GM12878 (cell line): ENCODE measurements around the gene CDC25C. TPM values are rescaled to one million over a fixed set of nuclear protein-coding genes. Genes with fewer than 3 reads are reported as not detected.

Experiments
- ATAC-seq: fragments of 200-7000 bp; cut with Tn5 transposase; 3 replicates; pipeline ENCODE4 v1.9.1; 2020; ENCODE audit warnings: mild to moderate bottlenecking, moderate library complexity
- BruUV-seq: library from RNA; stranded (reverse); fragments of 400-500 nt; replicated peaks from 2 replicates; lab custom pipeline; 2021; lab: Mats Ljungman, UMichigan
- CTCF ChIA-PET: fragments of 300-600 bp; sonication (Branson Sonifier 250); formaldehyde crosslinking; extraction: SDS; loops from one replicate; lab custom pipeline; 2021; ENCODE audit warnings: inconsistent platforms; lab: Yijun Ruan, JAX
- POLR2A ChIA-PET: fragments of 350-600 bp; formaldehyde crosslinking; extraction: SDS; loops from one replicate; lab custom pipeline; 2021; ENCODE audit warnings: inconsistent platforms; lab: Charles Lee
- RAD21 ChIA-PET: fragments of 300-600 bp; sonication (Branson Sonifier 250); formaldehyde crosslinking; loops from one replicate; lab custom pipeline; 2023; ENCODE audit warnings: antibody characterized with exemption; ENCODE audit not compliant: unreplicated experiment; lab: Charles Lee
- SMC1A ChIA-PET: fragments of 300-600 bp; sonication (Branson Sonifier 250); formaldehyde crosslinking; loops from one replicate; lab custom pipeline; 2023; ENCODE audit not compliant: unreplicated experiment, uncharacterized antibody; lab: Charles Lee
- DNase-seq: peaks from one replicate; pipeline ENCODE4 v3.0.0-alpha.2; 2011; ENCODE audit warnings: low read depth, low spot score
- FAIRE-seq: peaks from 3 replicates; lab custom pipeline; 2011; peaks lifted over from hg19 to GRCh38; lab: Jason Lieb, UNC
- H2AFZ ChIP-seq: 2 replicates; pipeline ENCODE4 v1.6.0; 2011; ENCODE audit warnings: low read depth, low read length, control low read depth; ENCODE audit not compliant: control insufficient read depth
- H3K27ac ChIP-seq: 2 replicates; pipeline ENCODE4 v1.5.1; 2011; ENCODE audit warnings: control low read depth; ENCODE audit not compliant: control insufficient read depth, insufficient read depth
- H3K27me3 ChIP-seq, 2 experiments: replicated peaks in 1 of 2; 2 replicates each; pipeline versions ENCODE4 v1.6.0 to v1.6.1; 2011; ENCODE audit warnings: low read length in 1 of 2; ENCODE audit not compliant: control insufficient read depth in 2 of 2, insufficient read depth in 2 of 2
- H3K36me3 ChIP-seq, 2 experiments: 2 replicates each; pipeline ENCODE4 v1.5.1; 2011; ENCODE audit warnings: low read length in 1 of 2; ENCODE audit not compliant: control insufficient read depth in 2 of 2, insufficient read depth in 2 of 2
- H3K4me1 ChIP-seq: 2 replicates; pipeline ENCODE4 v1.6.1; 2011; ENCODE audit warnings: mild to moderate bottlenecking, low read length, moderate library complexity, mixed read lengths; ENCODE audit not compliant: control insufficient read depth, insufficient read depth
- H3K4me2 ChIP-seq: 2 replicates; pipeline ENCODE4 v1.6.0; 2011; ENCODE audit warnings: control low read depth; ENCODE audit not compliant: control insufficient read depth, insufficient read depth
- H3K4me3 ChIP-seq: fragments of 200-600 bp; sonication (generic); 2 replicates; pipeline ENCODE4 v1.5.1; 2016
- H3K79me2 ChIP-seq: 2 replicates; pipeline ENCODE4 v1.6.0; 2011; ENCODE audit warnings: low read length; ENCODE audit not compliant: control insufficient read depth, insufficient read depth
- H3K9ac ChIP-seq: 2 replicates; pipeline ENCODE4 v1.8.0; 2011; ENCODE audit warnings: low read length, control low read depth, mixed read lengths; ENCODE audit not compliant: control insufficient read depth, insufficient read depth
- H3K9me3 ChIP-seq: replicated peaks from 3 replicates; pipeline ENCODE4 v1.5.1; 2011; ENCODE audit warnings: mild to moderate bottlenecking, low read length; ENCODE audit not compliant: control insufficient read depth, insufficient read depth
- H4K20me1 ChIP-seq: 2 replicates; pipeline ENCODE4 v1.6.0; 2011; ENCODE audit not compliant: control insufficient read depth, insufficient read depth
- BACH1 ChIP-seq: fragments of 450-650 bp; IDR thresholded peaks from 2 replicates; pipeline ENCODE4 v1.6.1; 2017; ENCODE audit warnings: mild to moderate bottlenecking, borderline replicate concordance
- BHLHE40 ChIP-seq, 2 experiments: fragments of 450-650 bp in 1 of 2; IDR thresholded peaks; 2 replicates each; pipeline ENCODE4 v1.6.1; 2011 to 2017; ENCODE audit warnings: low read depth in 2 of 2, borderline replicate concordance in 1 of 2, improper control_type of control experiment in 1 of 2, low read length in 1 of 2, mild to moderate bottlenecking in 1 of 2
- FOS ChIP-seq: IDR thresholded peaks from 3 replicates; pipeline ENCODE4 v1.6.1; 2011; ENCODE audit warnings: borderline replicate concordance; ENCODE audit not compliant: insufficient read length; ENCODE audit errors: extremely low read depth
- IRF3 ChIP-seq: fragments of 450-650 bp; IDR thresholded peaks from 2 replicates; pipeline ENCODE4 v1.6.1; 2014; ENCODE audit warnings: mild to moderate bottlenecking
- POLR2A ChIP-seq: IDR thresholded peaks from 2 replicates; pipeline ENCODE4 v1.6.1; 2011; ENCODE audit warnings: low read depth, mild to moderate bottlenecking, low read length
- RFX5 ChIP-seq: IDR thresholded peaks from 2 replicates; pipeline ENCODE4 v1.6.1; 2011; ENCODE audit warnings: low read depth, low read length, improper control_type of control experiment
- SUZ12 ChIP-seq: fragments of 200-600 bp; sonication (generic); IDR thresholded peaks from one replicate; pipeline ENCODE4 v1.6.1; 2018; ENCODE audit warnings: antibody characterized with exemption, mild to moderate bottlenecking; ENCODE audit not compliant: unreplicated experiment
- TAF1 ChIP-seq: IDR thresholded peaks from 2 replicates; pipeline ENCODE4 v1.6.1; 2011; ENCODE audit warnings: mild to moderate bottlenecking, low read depth, low read length, borderline replicate concordance
- ZNF24 ChIP-seq: fragments of 450-650 bp; IDR thresholded peaks from 2 replicates; pipeline ENCODE4 v1.6.1; 2017; ENCODE audit warnings: antibody characterized with exemption, mild to moderate bottlenecking
- WGBS: methylation state at CpG from one replicate; pipeline ENCODE4 v1.1.6; 2016; ENCODE audit warnings: low lambda C conversion rate; ENCODE audit not compliant: insufficient replicate concordance, insufficient coverage; ENCODE audit errors: missing lambda C conversion rate; 5-methylcytosine and 5-hydroxymethylcytosine counted together
- in situ Hi-C: fragments of 300-500 bp; cut with MboI; formaldehyde crosslinking; loops from 9 replicates; pipeline ENCODE4 v1.14.3; 2018; ENCODE audit warnings: mixed read lengths
- intact Hi-C: fragments of 100-400 bp; cut with micrococcal nuclease; formaldehyde crosslinking; loops from one replicate; pipeline ENCODE4 v1.14.2; 2022; ENCODE audit not compliant: unreplicated experiment
- polyA plus RNA-seq, 11 experiments: library from polyadenylated mRNA; depleted of rRNA in 4 of 11; unstranded in 6 of 11; stranded (reverse) in 5 of 11; fragments of >200 nt; fragmentation: Nextera tagmentation in 4 of 11; fragmentation: Illumina TruSeq in 1 of 11; extraction: Ambion mirVana in 4 of 11; extraction: Trizol in 1 of 11; gene quantifications; 1 replicate in 1 of 11; 2 replicates in 10 of 11; pipeline versions ENCODE4 v1.2.1 to v1.2.3, GENCODE V29; 2011 to 2016; ENCODE audit warnings: inconsistent platforms in 2 of 11, missing spikeins in 2 of 11, low read depth in 1 of 11
- total RNA-seq, 4 experiments: library from RNA; depleted of rRNA in 3 of 4; stranded (reverse); fragments of >200 nt in 3 of 4; fragmentation: Illumina TruSeq in 1 of 4; extraction: Trizol in 1 of 4; gene quantifications; 2 replicates each; pipeline versions ENCODE4 v1.2.1 to v1.2.3, GENCODE V29; 2013 to 2021
- TF ChIP-seq, protein P1 (sequence below), 3 experiments: IDR thresholded peaks in 2 of 3; conservative IDR thresholded peaks in 1 of 3; 2 replicates each; pipeline ENCODE4 v1.5.1; 2011; ENCODE audit warnings: low read depth in 3 of 3, low read length in 3 of 3, mild to moderate bottlenecking in 3 of 3, control low read depth in 2 of 3, moderate library complexity in 2 of 3, inconsistent platforms in 1 of 3, mixed read lengths in 1 of 3; ENCODE audit not compliant: control insufficient read depth in 2 of 3, insufficient read depth in 1 of 3; ENCODE audit errors: extremely low read depth in 1 of 3

CDC25C gene
- total and polyA plus RNA-seq, 10 of the 15 experiments (the other 5 are each of a cell fraction or from before 2014, with no cell fraction given): 9.2 to 30.7 (median 14.9) TPM

DNA sequence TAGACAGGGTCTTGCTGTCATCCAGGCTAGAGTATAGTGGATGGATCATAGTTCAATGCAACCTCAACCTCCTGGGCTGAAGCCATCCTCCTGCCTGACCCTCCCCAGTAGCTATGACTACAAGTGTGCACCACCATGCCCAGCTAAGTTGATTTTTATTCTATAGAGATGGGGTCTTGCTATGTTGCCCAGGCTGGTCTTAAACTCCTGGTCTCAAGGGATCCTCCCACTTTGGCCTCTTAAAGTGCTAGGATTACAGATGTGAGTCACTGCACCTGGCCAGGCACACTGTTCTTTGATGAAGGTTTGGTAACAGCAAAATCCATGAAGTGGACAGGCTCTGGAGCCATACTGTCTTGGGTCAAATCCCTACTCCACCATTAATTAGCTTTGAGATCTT lies 50.7 kb downstream of the CDC25C start:
- no peaks in the 10 kb centered on the region for H3K27me3 ChIP-seq
- H3K4me2 ChIP-seq: no peak overlapping the region
- H3K79me2 ChIP-seq: no peaks in the 10 kb centered on the region
- ATAC-seq: no peak
- H3K36me3 ChIP-seq: peaks cover 0 to 5% of the 10 kb centered on the region in 2 experiments; a peak in 3 of 4 replicates
- no peak overlapping the region for H2AFZ ChIP-seq
- no peaks in the 10 kb centered on the region for H3K9me3 ChIP-seq
- POLR2A ChIA-PET: interaction anchor here (0.6 kb wide), 1 partner anchor 14 kb away, joined by 4 read pairs; no protein-coding TSS in a partner anchor
- RAD21 ChIA-PET: no interaction called here
- BruUV-seq: no TSS peak
- H3K4me3 ChIP-seq: no peak overlapping the region
- H3K9ac ChIP-seq: no peak overlapping the region
- TF ChIP-seq BHLHE40 (IDR thresholded peaks at IDR 0.05; ENCODE audit: borderline replicate concordance in 1 of 2, low read depth in 2 of 2, low read length in 1 of 2) (no peak), SUZ12 (no peak), TAF1 (no peak), POLR2A (no peak), BACH1 (no peak), ZNF24 (no peak)
- no peaks in the 10 kb centered on the region for H4K20me1 ChIP-seq
- in situ Hi-C loops (no loop called here), intact Hi-C loops (no loop called here)
- DNase-seq: no peak
- no peak for FAIRE-seq
- no peaks in the 10 kb centered on the region for H3K4me1 ChIP-seq
- CTCF ChIA-PET: interaction anchor here (0.8 to 1.0 kb wide), 2 partner anchors 15 to 74 kb away, joined by 3 read pairs; no protein-coding TSS in a partner anchor
- SMC1A ChIA-PET: interaction anchor here (1.0 to 1.2 kb wide), 2 partner anchors 59 to 158 kb away, joined by 3 read pairs; partner anchors contain the start of gene REEP2
- no peak overlapping the region for H3K27ac ChIP-seq

DNA sequence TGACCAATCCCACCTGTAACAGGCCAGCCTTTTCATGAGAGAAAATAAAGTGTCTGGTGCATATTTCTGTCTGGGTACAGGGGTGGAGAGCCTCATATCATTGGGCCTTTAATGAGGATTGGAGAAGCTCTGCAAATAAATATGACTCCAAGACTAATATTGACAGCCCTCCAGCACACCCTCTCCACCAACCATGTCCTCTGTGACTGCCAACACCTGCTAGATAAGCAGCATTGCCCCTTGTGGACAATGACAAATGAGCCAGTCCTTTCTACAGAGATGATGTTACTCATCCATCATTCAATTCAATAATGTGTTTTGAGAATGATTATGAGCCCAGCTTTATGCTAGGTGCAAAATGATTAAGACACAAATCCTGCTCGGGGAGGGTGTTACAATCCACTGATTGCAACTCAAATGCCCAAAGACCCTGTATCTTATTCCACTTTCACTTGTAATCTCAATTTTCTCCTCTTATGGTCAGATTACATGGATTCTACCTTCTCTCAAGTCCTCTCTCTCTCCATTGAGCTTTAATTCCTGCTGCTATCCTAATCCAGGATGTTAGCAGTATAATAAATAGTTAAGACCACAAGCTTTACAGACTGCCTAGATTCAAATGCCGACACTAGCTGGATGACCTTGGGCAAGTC lies 55.1 kb downstream of the CDC25C start:
- no TSS peak for BruUV-seq
- Histone ChIP-seq H3K9me3 (no peaks in the 10 kb centered on the region), H3K4me2 (no peak overlapping the region), H3K9ac (no peak overlapping the region), H3K27ac (no peak overlapping the region), H3K4me3 (no peak overlapping the region), H4K20me1 (no peaks in the 10 kb centered on the region), H2AFZ (no peak overlapping the region), H3K4me1 (no peaks in the 10 kb centered on the region; the same call in 1 of the 2 replicates), H3K36me3 (no peaks in the 10 kb centered on the region), H3K79me2 (no peaks in the 10 kb centered on the region), H3K27me3 (peaks cover 0 to 2% of the 10 kb centered on the region in 2 experiments; a peak in 1 of 4 replicates)
- TF ChIP-seq, protein P1, sequence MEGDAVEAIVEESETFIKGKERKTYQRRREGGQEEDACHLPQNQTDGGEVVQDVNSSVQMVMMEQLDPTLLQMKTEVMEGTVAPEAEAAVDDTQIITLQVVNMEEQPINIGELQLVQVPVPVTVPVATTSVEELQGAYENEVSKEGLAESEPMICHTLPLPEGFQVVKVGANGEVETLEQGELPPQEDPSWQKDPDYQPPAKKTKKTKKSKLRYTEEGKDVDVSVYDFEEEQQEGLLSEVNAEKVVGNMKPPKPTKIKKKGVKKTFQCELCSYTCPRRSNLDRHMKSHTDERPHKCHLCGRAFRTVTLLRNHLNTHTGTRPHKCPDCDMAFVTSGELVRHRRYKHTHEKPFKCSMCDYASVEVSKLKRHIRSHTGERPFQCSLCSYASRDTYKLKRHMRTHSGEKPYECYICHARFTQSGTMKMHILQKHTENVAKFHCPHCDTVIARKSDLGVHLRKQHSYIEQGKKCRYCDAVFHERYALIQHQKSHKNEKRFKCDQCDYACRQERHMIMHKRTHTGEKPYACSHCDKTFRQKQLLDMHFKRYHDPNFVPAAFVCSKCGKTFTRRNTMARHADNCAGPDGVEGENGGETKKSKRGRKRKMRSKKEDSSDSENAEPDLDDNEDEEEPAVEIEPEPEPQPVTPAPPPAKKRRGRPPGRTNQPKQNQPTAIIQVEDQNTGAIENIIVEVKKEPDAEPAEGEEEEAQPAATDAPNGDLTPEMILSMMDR (IDR thresholded peaks at IDR 0.05 in 2 of 3, conservative IDR thresholded peaks at IDR 0.05 in 1 of 3; ENCODE audit: control insufficient read depth in 2 of 3, extremely low read depth in 1 of 3, insufficient read depth in 1 of 3, low read depth in 3 of 3, low read length in 3 of 3): 0 out of 6 replicates have a peak, but pooled peaks of 1 of the 3 experiments have one; percentile 11
- no peak for TF ChIP-seq RFX5
- no peak for TF ChIP-seq FOS
- no peak for TF ChIP-seq IRF3
- 48% methylated on average over 2 of the region's 2 CpGs for WGBS
- ChIA-PET CTCF (interaction anchor here (1.0 to 1.5 kb wide), 2 partner anchors 19 to 95 kb away, joined by 3 read pairs; no protein-coding TSS in a partner anchor), POLR2A (no interaction called here), SMC1A (no interaction called here), RAD21 (no interaction called here)
- ATAC-seq (peak; percentile 60; the same call in 2 of the 3 replicates), FAIRE-seq (no peak), DNase-seq (no peak)
- intact Hi-C loops (no loop called here), in situ Hi-C loops (no loop called here)
